Bronchial epithelial cell (primary cell): ENCODE measurements around the gene TMPRSS9. TPM values are rescaled to one million over a fixed set of nuclear protein-coding genes. Genes with fewer than 3 reads are reported as not detected.
"Not testable (repeated sequence)": the region's sequence is repeated elsewhere in the genome, so short reads cannot be mapped to it uniquely, and the experiment has no call there.

Experiments used
- DNase-seq: peaks from one replicate; pipeline ENCODE4 v3.0.0-alpha.2; 2010; ENCODE audit warnings: low read depth
- FAIRE-seq: peaks from 2 replicates; lab custom pipeline; 2011; peaks lifted over from hg19 to GRCh38; lab: Jason Lieb, UNC
- H3K27me3 ChIP-seq: 2 replicates; pipeline ENCODE4 v1.5.1; 2011; ENCODE audit warnings: low read length; ENCODE audit not compliant: control insufficient read depth, insufficient read depth
- H3K36me3 ChIP-seq: 2 replicates; pipeline ENCODE4 v1.5.1; 2011; ENCODE audit warnings: low read length; ENCODE audit not compliant: control insufficient read depth, insufficient read depth
- H3K4me3 ChIP-seq: 2 replicates; pipeline ENCODE4 v1.5.1; 2011; ENCODE audit warnings: mild to moderate bottlenecking, low read depth, low read length, control low read depth
- CTCF ChIP-seq: IDR thresholded peaks from 2 replicates; pipeline ENCODE4 v1.5.1; 2011; ENCODE audit warnings: mild to moderate bottlenecking, moderate library complexity, low read length, control low read depth, inconsistent platforms; ENCODE audit not compliant: insufficient read depth, severe bottlenecking
- total RNA-seq: library from RNA; depleted of rRNA; stranded (reverse); fragments of >200 nt; gene quantifications from 2 replicates; pipeline ENCODE4 v1.2.1, GENCODE V29; 2014

The TMPRSS9 gene
- total RNA-seq, 1 donor from 2014 or later, result not detected

GRCh38 chr19:2454199-2454961 lies 94.3 kb downstream of the TMPRSS9 start:
- FAIRE-seq, result peak; percentile 47
- H3K36me3 ChIP-seq, result no peaks in the 10 kb centered on the region
- no peak for TF ChIP-seq CTCF
- no peak overlapping the region for H3K4me3 ChIP-seq
- H3K27me3 ChIP-seq, result no peaks in the 10 kb centered on the region
- DNase-seq, result no peak

- Histone ChIP-seq H3K36me3 (no peaks in the 10 kb centered on the region), H3K4me3 (peak overlapping the region; percentile 66), H3K27me3 (no peaks in the 10 kb centered on the region)
- TF ChIP-seq CTCF, result no peak
- FAIRE-seq (no peak), DNase-seq (no peak)
Observed at GRCh38 chr19:2454962-2455850, 95.1 kb downstream of the TMPRSS9 start.

GRCh38 chr19:2455851-2456570 lies 95.9 kb downstream of the TMPRSS9 start:
- H3K36me3 ChIP-seq, result no peaks in the 10 kb centered on the region
- FAIRE-seq, result no peak
- no peak for DNase-seq
- peak overlapping the region; percentile 66 for H3K4me3 ChIP-seq
- no peak for TF ChIP-seq CTCF
- no peaks in the 10 kb centered on the region for H3K27me3 ChIP-seq

GRCh38 chr19:2457394-2458037 lies 97.5 kb downstream of the TMPRSS9 start:
- DNase-seq, result no peak
- Histone ChIP-seq H3K36me3 (no peaks in the 10 kb centered on the region), H3K4me3 (peak overlapping the region; percentile 32), H3K27me3 (no peaks in the 10 kb centered on the region)
- no peak for FAIRE-seq
- no peak for TF ChIP-seq CTCF

- FAIRE-seq (no peak), DNase-seq (no peak)
- no peak for TF ChIP-seq CTCF
- no peak overlapping the region for H3K4me3 ChIP-seq
- no peaks in the 10 kb centered on the region for H3K27me3 ChIP-seq
- H3K36me3 ChIP-seq, result no peaks in the 10 kb centered on the region
Observed at GRCh38 chr19:2458054-2458453, 98.0 kb downstream of the TMPRSS9 start.

- DNase-seq, H3K36me3 ChIP-seq, H3K4me3 ChIP-seq, FAIRE-seq, H3K27me3 ChIP-seq: not testable (repeated sequence)
Observed at GRCh38 chr19:2458776-2459175, 98.7 kb downstream of the TMPRSS9 start.
